ENCODE measurements around the gene IFFO2. TPM values are rescaled to one million over a fixed set of nuclear protein-coding genes. Genes with fewer than 3 reads are reported as not detected.

IFFO2 gene
- total and polyA plus RNA-seq, 10 of the 15 experiments (the other 5 are each of a cell fraction or from before 2014, with no cell fraction given): 1.2 to 18.4 (median 6.7) TPM

- intact Hi-C loops (cut with micrococcal nuclease; ENCODE audit: unreplicated experiment): no loop called here
- Histone ChIP-seq H2AFZ (ENCODE audit: control insufficient read depth, low read depth, low read length) (no peak overlapping the region), H3K4me3 (no peak overlapping the region), H3K4me2 (ENCODE audit: control insufficient read depth, insufficient read depth) (no peak overlapping the region), H3K36me3 (ENCODE audit: control insufficient read depth in 2 of 2, insufficient read depth in 2 of 2, low read length in 1 of 2) (no peaks in the 10 kb centered on the region), H3K27me3 (replicated peaks in 1 of 2; ENCODE audit: control insufficient read depth in 2 of 2, insufficient read depth in 2 of 2, low read length in 1 of 2) (peaks cover 2 to 3% of the 10 kb centered on the region in 2 experiments; a peak in 3 of 4 replicates), H3K4me1 (ENCODE audit: control insufficient read depth, insufficient read depth, low read length) (peaks cover 7% of the 10 kb centered on the region; the same call in 1 of the 2 replicates), H3K79me2 (ENCODE audit: control insufficient read depth, insufficient read depth, low read length) (no peaks in the 10 kb centered on the region), H3K9me3 (replicated peaks; ENCODE audit: control insufficient read depth, insufficient read depth, low read length) (no peaks in the 10 kb centered on the region), H3K9ac (ENCODE audit: control insufficient read depth, insufficient read depth, low read length) (no peak overlapping the region), H4K20me1 (ENCODE audit: control insufficient read depth, insufficient read depth) (no peaks in the 10 kb centered on the region), H3K27ac (ENCODE audit: control insufficient read depth, insufficient read depth) (no peak overlapping the region)
- WGBS (ENCODE audit: insufficient coverage, insufficient replicate concordance, low lambda C conversion rate, missing lambda C conversion rate): 35% methylated on average over 7 of the region's 7 CpGs
- FAIRE-seq: no peak
- in situ Hi-C loops (cut with MboI): no loop called here
- no peak for DNase-seq (ENCODE audit: low read depth, low spot score)
- ChIA-PET SMC1A (ENCODE audit: uncharacterized antibody, unreplicated experiment) (interaction anchor here (1.3 to 1.6 kb wide), 2 partner anchors 71 to 151 kb away, joined by 3 read pairs; no protein-coding TSS in a partner anchor), RAD21 (ENCODE audit: unreplicated experiment) (no interaction called here), POLR2A (no interaction called here), CTCF (interaction anchor here (0.6 to 13.1 kb wide), 4 partner anchors 22 to 80 kb away, joined by 3 to 86 read pairs (median 12); no protein-coding TSS in a partner anchor)
- ATAC-seq: no peak
- TF ChIP-seq, protein P1, sequence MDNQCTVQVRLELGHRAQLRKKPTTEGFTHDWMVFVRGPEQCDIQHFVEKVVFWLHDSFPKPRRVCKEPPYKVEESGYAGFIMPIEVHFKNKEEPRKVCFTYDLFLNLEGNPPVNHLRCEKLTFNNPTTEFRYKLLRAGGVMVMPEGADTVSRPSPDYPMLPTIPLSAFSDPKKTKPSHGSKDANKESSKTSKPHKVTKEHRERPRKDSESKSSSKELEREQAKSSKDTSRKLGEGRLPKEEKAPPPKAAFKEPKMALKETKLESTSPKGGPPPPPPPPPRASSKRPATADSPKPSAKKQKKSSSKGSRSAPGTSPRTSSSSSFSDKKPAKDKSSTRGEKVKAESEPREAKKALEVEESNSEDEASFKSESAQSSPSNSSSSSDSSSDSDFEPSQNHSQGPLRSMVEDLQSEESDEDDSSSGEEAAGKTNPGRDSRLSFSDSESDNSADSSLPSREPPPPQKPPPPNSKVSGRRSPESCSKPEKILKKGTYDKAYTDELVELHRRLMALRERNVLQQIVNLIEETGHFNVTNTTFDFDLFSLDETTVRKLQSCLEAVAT (IDR thresholded peaks at IDR 0.05): no peak
- TF ChIP-seq, protein P2, sequence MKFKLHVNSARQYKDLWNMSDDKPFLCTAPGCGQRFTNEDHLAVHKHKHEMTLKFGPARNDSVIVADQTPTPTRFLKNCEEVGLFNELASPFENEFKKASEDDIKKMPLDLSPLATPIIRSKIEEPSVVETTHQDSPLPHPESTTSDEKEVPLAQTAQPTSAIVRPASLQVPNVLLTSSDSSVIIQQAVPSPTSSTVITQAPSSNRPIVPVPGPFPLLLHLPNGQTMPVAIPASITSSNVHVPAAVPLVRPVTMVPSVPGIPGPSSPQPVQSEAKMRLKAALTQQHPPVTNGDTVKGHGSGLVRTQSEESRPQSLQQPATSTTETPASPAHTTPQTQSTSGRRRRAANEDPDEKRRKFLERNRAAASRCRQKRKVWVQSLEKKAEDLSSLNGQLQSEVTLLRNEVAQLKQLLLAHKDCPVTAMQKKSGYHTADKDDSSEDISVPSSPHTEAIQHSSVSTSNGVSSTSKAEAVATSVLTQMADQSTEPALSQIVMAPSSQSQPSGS (IDR thresholded peaks at IDR 0.05; ENCODE audit: low read length): no peak
- TF ChIP-seq MYB (IDR thresholded peaks at IDR 0.05; ENCODE audit: borderline replicate concordance, low read depth, low read length) (no peak), PBX3 (IDR thresholded peaks at IDR 0.05; ENCODE audit: insufficient replicate concordance, low read depth, low read length) (no peak), RCOR1 (conservative IDR thresholded peaks at IDR 0.05; ENCODE audit: low read depth, low read length) (no peak)
- TF ChIP-seq, protein P3, sequence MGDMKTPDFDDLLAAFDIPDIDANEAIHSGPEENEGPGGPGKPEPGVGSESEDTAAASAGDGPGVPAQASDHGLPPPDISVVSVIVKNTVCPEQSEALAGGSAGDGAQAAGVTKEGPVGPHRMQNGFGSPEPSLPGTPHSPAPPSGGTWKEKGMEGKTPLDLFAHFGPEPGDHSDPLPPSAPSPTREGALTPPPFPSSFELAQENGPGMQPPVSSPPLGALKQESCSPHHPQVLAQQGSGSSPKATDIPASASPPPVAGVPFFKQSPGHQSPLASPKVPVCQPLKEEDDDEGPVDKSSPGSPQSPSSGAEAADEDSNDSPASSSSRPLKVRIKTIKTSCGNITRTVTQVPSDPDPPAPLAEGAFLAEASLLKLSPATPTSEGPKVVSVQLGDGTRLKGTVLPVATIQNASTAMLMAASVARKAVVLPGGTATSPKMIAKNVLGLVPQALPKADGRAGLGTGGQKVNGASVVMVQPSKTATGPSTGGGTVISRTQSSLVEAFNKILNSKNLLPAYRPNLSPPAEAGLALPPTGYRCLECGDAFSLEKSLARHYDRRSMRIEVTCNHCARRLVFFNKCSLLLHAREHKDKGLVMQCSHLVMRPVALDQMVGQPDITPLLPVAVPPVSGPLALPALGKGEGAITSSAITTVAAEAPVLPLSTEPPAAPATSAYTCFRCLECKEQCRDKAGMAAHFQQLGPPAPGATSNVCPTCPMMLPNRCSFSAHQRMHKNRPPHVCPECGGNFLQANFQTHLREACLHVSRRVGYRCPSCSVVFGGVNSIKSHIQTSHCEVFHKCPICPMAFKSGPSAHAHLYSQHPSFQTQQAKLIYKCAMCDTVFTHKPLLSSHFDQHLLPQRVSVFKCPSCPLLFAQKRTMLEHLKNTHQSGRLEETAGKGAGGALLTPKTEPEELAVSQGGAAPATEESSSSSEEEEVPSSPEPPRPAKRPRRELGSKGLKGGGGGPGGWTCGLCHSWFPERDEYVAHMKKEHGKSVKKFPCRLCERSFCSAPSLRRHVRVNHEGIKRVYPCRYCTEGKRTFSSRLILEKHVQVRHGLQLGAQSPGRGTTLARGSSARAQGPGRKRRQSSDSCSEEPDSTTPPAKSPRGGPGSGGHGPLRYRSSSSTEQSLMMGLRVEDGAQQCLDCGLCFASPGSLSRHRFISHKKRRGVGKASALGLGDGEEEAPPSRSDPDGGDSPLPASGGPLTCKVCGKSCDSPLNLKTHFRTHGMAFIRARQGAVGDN (IDR thresholded peaks at IDR 0.05): no peak
- TF ChIP-seq, protein P4, sequence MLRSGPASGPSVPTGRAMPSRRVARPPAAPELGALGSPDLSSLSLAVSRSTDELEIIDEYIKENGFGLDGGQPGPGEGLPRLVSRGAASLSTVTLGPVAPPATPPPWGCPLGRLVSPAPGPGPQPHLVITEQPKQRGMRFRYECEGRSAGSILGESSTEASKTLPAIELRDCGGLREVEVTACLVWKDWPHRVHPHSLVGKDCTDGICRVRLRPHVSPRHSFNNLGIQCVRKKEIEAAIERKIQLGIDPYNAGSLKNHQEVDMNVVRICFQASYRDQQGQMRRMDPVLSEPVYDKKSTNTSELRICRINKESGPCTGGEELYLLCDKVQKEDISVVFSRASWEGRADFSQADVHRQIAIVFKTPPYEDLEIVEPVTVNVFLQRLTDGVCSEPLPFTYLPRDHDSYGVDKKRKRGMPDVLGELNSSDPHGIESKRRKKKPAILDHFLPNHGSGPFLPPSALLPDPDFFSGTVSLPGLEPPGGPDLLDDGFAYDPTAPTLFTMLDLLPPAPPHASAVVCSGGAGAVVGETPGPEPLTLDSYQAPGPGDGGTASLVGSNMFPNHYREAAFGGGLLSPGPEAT (IDR thresholded peaks at IDR 0.05; ENCODE audit: low read depth): no peak
- BruUV-seq (replicated peaks): no TSS peak
Measured at GRCh38 chr1:18962855-18963737, 6.6 kb upstream of the IFFO2 start.

Measured in GM12878 (cell line).